Mesendoderm (in vitro differentiated cells): Measurements from ENCODE around the gene ZNF827.

Experiments
- DNase-seq: peaks from one replicate; pipeline ENCODE4 v3.0.0; 2013
- H2AK5ac ChIP-seq: 2 replicates; pipeline ENCODE4 v1.6.1; 2013; ENCODE audit warnings: low read length, inconsistent platforms
- H2BK120ac ChIP-seq: 2 replicates; pipeline ENCODE4 v1.6.1; 2013; ENCODE audit warnings: low read depth, mild to moderate bottlenecking, low read length, moderate library complexity, mixed read lengths
- H2BK15ac ChIP-seq: replicated peaks from 2 replicates; pipeline ENCODE4 v1.6.1; 2013; ENCODE audit warnings: low read depth, mild to moderate bottlenecking, moderate library complexity
- H2BK5ac ChIP-seq: 2 replicates; pipeline ENCODE4 v1.6.1; 2013; ENCODE audit warnings: low read length, inconsistent platforms
- H3K18ac ChIP-seq: 2 replicates; pipeline ENCODE4 v1.6.1; 2013; ENCODE audit warnings: mild to moderate bottlenecking, low read length, mixed read lengths
- H3K23ac ChIP-seq: one replicate; pipeline ENCODE4 v1.6.1; 2013; ENCODE audit warnings: low read length
- H3K27ac ChIP-seq: 2 replicates; pipeline ENCODE4 v1.5.1; 2013; ENCODE audit warnings: low read depth, mild to moderate bottlenecking, inconsistent platforms, low read length, moderate library complexity
- H3K27me3 ChIP-seq: 2 replicates; pipeline ENCODE4 v1.6.1; 2013; ENCODE audit warnings: low read length, control low read depth, mild to moderate bottlenecking, inconsistent platforms; ENCODE audit not compliant: insufficient read depth, poor library complexity
- H3K36me3 ChIP-seq: 2 replicates; pipeline ENCODE4 v1.6.1; 2013; ENCODE audit warnings: low read length, inconsistent platforms; ENCODE audit not compliant: control insufficient read depth, insufficient read depth
- H3K4ac ChIP-seq: one replicate; pipeline ENCODE4 v1.6.1; 2013; ENCODE audit warnings: low read depth, mild to moderate bottlenecking, low read length, moderate library complexity
- H3K4me1 ChIP-seq: 2 replicates; pipeline ENCODE4 v1.6.1; 2013; ENCODE audit warnings: low read depth, low read length, inconsistent platforms; ENCODE audit not compliant: control insufficient read depth
- H3K4me2 ChIP-seq: 2 replicates; pipeline ENCODE4 v1.6.1; 2013; ENCODE audit warnings: low read length
- H3K4me3 ChIP-seq: 2 replicates; pipeline ENCODE4 v1.5.1; 2013; ENCODE audit warnings: mild to moderate bottlenecking, low read length
- H3K56ac ChIP-seq: one replicate; pipeline ENCODE4 v1.6.1; 2013; ENCODE audit warnings: low read length
- H3K79me1 ChIP-seq: 2 replicates; pipeline ENCODE4 v1.6.1; 2013; ENCODE audit warnings: low read length, inconsistent platforms
- H3K79me2 ChIP-seq: 2 replicates; pipeline ENCODE4 v1.6.1; 2013; ENCODE audit warnings: mild to moderate bottlenecking, low read length; ENCODE audit not compliant: control insufficient read depth, insufficient read depth
- H3K9ac ChIP-seq: 2 replicates; pipeline ENCODE4 v1.6.1; 2013; ENCODE audit warnings: low read length, inconsistent platforms
- H4K5ac ChIP-seq: one replicate; pipeline ENCODE4 v1.6.1; 2013; ENCODE audit warnings: low read length
- H4K8ac ChIP-seq: one replicate; pipeline ENCODE4 v1.6.1; 2013; ENCODE audit warnings: low read depth, mild to moderate bottlenecking, control low read depth, low read length, moderate library complexity
- WGBS: extraction: QIAGEN DNeasy Blood & Tissue Kit; methylation state at CpG from one replicate; pipeline ENCODE4 v1.1.7; 2013; ENCODE audit warnings: low lambda C conversion rate, missing lambda C conversion rate; ENCODE audit not compliant: insufficient coverage; ENCODE audit errors: extremely low coverage; 5-methylcytosine and 5-hydroxymethylcytosine counted together

ZNF827 gene

GRCh38 chr4:145936997-145937901 lies 1.4 kb downstream of the ZNF827 start:
- Histone ChIP-seq H4K5ac (no peak overlapping the region), H3K23ac (no peak overlapping the region), H3K4ac (peak overlapping the region; percentile 99), H3K18ac (peak overlapping the region; percentile 96), H3K27me3 (no peaks in the 10 kb centered on the region), H2AK5ac (no peak overlapping the region), H3K27ac (peak overlapping the region; percentile 98), H3K4me3 (peak overlapping the region; percentile 98), H2BK120ac (peak overlapping the region; percentile 100), H3K56ac (peak overlapping the region; percentile 99), H2BK15ac (peak overlapping the region; percentile 99), H3K36me3 (no peaks in the 10 kb centered on the region), H4K8ac (peak overlapping the region; percentile 90), H2BK5ac (peak overlapping the region; percentile 89), H3K4me1 (peaks cover 6% of the 10 kb centered on the region), H3K79me1 (peaks cover 3% of the 10 kb centered on the region), H3K79me2 (peaks cover 38% of the 10 kb centered on the region), H3K9ac (peak overlapping the region; percentile 98), H3K4me2 (peak overlapping the region; percentile 25)
- DNase-seq: peak; percentile 83
- no CpG with 5 or more reads among the region's 95 CpGs for WGBS

DNA sequence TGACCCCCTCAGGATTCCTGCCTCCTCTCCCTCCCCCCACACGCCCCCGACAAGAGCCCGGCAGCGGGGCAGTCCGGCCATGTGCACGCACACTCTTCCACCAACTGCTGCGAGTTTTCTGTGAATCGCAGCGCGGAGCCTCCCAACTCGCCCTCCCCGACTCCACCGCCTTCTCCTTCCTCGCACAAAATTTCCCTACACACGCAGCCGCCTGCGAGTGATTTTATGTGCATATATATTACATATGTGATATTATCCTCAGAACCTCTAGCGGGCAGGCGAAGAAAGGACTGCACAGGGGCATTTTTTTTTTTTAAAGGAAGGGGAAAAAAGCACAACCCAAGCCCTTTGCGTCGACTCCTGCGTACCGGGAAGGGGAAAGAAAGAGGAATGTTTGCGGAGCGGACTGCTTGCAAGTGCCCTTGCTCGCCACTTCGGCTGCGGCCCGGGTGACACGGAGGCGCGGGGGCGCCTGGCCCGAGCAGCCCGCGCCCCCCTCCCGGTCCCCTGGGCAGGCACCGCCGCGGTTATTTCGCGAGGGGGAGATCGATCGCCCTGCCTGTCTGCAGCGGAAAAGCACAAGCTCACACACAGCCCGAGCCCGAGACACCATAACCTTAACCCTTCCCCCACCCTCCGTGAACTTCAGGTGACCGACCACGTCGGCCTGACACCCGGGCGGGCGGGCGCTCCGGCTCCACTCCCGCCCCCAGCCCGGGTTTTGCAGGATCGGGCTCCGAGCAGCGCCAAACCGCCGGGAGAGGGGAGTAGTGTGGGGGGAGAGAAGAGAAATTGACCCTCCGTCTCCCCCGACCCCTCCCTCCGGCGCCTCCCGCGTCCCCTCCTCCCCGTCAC lies 2.3 kb downstream of the ZNF827 start:
- DNase-seq: peak; percentile 94
- H2BK5ac ChIP-seq: peak overlapping the region; percentile 72
- H4K5ac ChIP-seq: no peak overlapping the region
- H3K27ac ChIP-seq: peak overlapping the region; percentile 98
- peak overlapping the region; percentile 52 for H3K4me2 ChIP-seq
- H3K56ac ChIP-seq: peak overlapping the region; percentile 94
- peaks cover 47% of the 10 kb centered on the region for H3K79me2 ChIP-seq
- H4K8ac ChIP-seq: no peak overlapping the region
- H3K4me1 ChIP-seq: peaks cover 9% of the 10 kb centered on the region
- H2BK120ac ChIP-seq: peak overlapping the region; percentile 86
- H3K18ac ChIP-seq: peak overlapping the region; percentile 96
- peak overlapping the region; percentile 46 for H2BK15ac ChIP-seq
- no peaks in the 10 kb centered on the region for H3K36me3 ChIP-seq
- peak overlapping the region; percentile 81 for H3K23ac ChIP-seq
- no peaks in the 10 kb centered on the region for H3K27me3 ChIP-seq
- no CpG with 5 or more reads among the region's 70 CpGs for WGBS
- H3K4me3 ChIP-seq: peak overlapping the region; percentile 71
- H3K9ac ChIP-seq: peak overlapping the region; percentile 77
- H3K4ac ChIP-seq: peak overlapping the region; percentile 99
- no peak overlapping the region for H2AK5ac ChIP-seq
- peaks cover 3% of the 10 kb centered on the region for H3K79me1 ChIP-seq

GRCh38 chr4:145935253-145936141 lies 3.1 kb downstream of the ZNF827 start:
- 100% methylated on average over 1 of the region's 18 CpGs for whole genome bisulfite sequencing
- Histone ChIP-seq H4K8ac (no peak overlapping the region), H3K23ac (no peak overlapping the region), H3K27me3 (no peaks in the 10 kb centered on the region), H3K9ac (peak overlapping the region; percentile 77), H3K4me2 (peak overlapping the region; percentile 52), H2BK120ac (peak overlapping the region; percentile 86), H2BK5ac (peak overlapping the region; percentile 72), H2BK15ac (no peak overlapping the region), H3K56ac (peak overlapping the region; percentile 94), H3K4ac (peak overlapping the region; percentile 99), H3K4me3 (peak overlapping the region; percentile 71), H3K36me3 (no peaks in the 10 kb centered on the region), H3K79me2 (peaks cover 55% of the 10 kb centered on the region), H3K18ac (peak overlapping the region; percentile 96), H3K27ac (peak overlapping the region; percentile 98), H3K4me1 (peaks cover 9% of the 10 kb centered on the region), H2AK5ac (no peak overlapping the region), H4K5ac (no peak overlapping the region), H3K79me1 (peaks cover 3% of the 10 kb centered on the region)
- DNase-seq: peak; percentile 79

DNA sequence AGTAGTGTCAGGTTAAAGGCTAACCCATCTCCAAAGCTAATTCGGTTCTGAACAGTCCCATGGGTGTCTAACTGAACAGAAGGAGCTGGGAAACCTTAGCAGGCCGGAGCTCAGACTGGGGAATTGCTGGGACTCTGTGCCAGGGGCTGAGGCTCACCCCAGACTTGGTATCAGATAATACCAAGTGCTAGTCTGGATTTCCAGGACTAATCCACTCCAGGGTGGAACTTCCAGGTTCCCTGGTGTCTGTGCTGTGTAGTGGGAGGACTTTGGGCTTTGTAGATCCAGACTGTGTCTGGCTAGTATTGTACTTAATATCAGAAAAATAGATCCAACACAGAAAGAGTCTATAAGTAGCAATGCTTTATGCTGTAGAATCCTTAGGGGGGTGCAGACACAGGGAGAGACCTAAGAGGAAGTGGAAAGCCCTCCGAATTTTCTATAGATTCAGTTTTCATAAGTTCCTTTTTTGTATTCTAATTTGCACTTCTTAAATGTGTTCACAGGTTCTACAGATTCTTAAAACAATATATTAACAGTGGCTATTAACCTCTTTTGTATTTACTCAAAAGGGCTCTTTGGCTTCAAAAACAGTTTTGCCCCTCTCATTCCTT lies 4.1 kb downstream of the ZNF827 start:
- no peak overlapping the region for H2BK15ac ChIP-seq
- peak overlapping the region; percentile 73 for H3K23ac ChIP-seq
- peak overlapping the region; percentile 11 for H2AK5ac ChIP-seq
- H4K8ac ChIP-seq: peak overlapping the region; percentile 70
- no peak overlapping the region for H3K4ac ChIP-seq
- H3K27me3 ChIP-seq: no peaks in the 10 kb centered on the region
- H3K79me1 ChIP-seq: peaks cover 3% of the 10 kb centered on the region
- peak overlapping the region; percentile 3 for H3K4me2 ChIP-seq
- no peaks in the 10 kb centered on the region for H3K36me3 ChIP-seq
- peaks cover 63% of the 10 kb centered on the region for H3K79me2 ChIP-seq
- H3K4me1 ChIP-seq: peaks cover 9% of the 10 kb centered on the region
- no peak overlapping the region for H2BK5ac ChIP-seq
- WGBS: no CpG with 5 or more reads among the region's 3 CpGs
- H3K9ac ChIP-seq: peak overlapping the region; percentile 28
- DNase-seq: no peak
- no peak overlapping the region for H3K27ac ChIP-seq
- peak overlapping the region; percentile 54 for H3K56ac ChIP-seq
- H4K5ac ChIP-seq: no peak overlapping the region
- peak overlapping the region; percentile 40 for H2BK120ac ChIP-seq
- no peak overlapping the region for H3K4me3 ChIP-seq
- peak overlapping the region; percentile 73 for H3K18ac ChIP-seq

GRCh38 chr4:145933134-145933533 lies 5.5 kb downstream of the ZNF827 start:
- H3K36me3 ChIP-seq: no peaks in the 10 kb centered on the region
- H3K79me2 ChIP-seq: peaks cover 72% of the 10 kb centered on the region
- H3K9ac ChIP-seq: no peak overlapping the region
- H3K56ac ChIP-seq: no peak overlapping the region
- no peak overlapping the region for H3K4me2 ChIP-seq
- H3K18ac ChIP-seq: no peak overlapping the region
- peaks cover 9% of the 10 kb centered on the region for H3K4me1 ChIP-seq
- H2BK120ac ChIP-seq: no peak overlapping the region
- no CpG with 5 or more reads among the region's 2 CpGs for WGBS
- H2BK15ac ChIP-seq: no peak overlapping the region
- no peaks in the 10 kb centered on the region for H3K27me3 ChIP-seq
- H3K79me1 ChIP-seq: peaks cover 5% of the 10 kb centered on the region
- H4K5ac ChIP-seq: no peak overlapping the region
- no peak overlapping the region for H4K8ac ChIP-seq
- no peak overlapping the region for H3K4ac ChIP-seq
- H3K27ac ChIP-seq: no peak overlapping the region
- no peak overlapping the region for H2AK5ac ChIP-seq
- H2BK5ac ChIP-seq: no peak overlapping the region
- H3K23ac ChIP-seq: no peak overlapping the region
- no peak for DNase-seq
- no peak overlapping the region for H3K4me3 ChIP-seq
